Caco-2 (cell line): ENCODE results near the gene TMCC2. TPM values are rescaled to one million over a fixed set of nuclear protein-coding genes. Genes with fewer than 3 reads are reported as not detected.

Source experiments
- BruUV-seq: library from RNA; stranded (reverse); fragments of 400-500 nt; replicated peaks from 2 replicates; lab custom pipeline; 2021; lab: Mats Ljungman, UMichigan
- CTCF ChIA-PET: fragments of 300-600 bp; sonication (Branson Sonifier 250); formaldehyde crosslinking; loops from one replicate; lab custom pipeline; 2022; ENCODE audit warnings: antibody characterized with exemption; lab: Charles Lee
- POLR2A ChIA-PET: fragments of 300-600 bp; sonication (Branson Sonifier 250); formaldehyde crosslinking; loops from one replicate; lab custom pipeline; 2022; ENCODE audit warnings: antibody characterized with exemption; lab: Charles Lee
- DNase-seq, 2 experiments: peaks; one replicate each; pipeline versions ENCODE4 v3.0.0 to v3.0.0-alpha.2; 2020 to 2022
- H3K27me3 ChIP-seq: replicated peaks from 2 replicates; pipeline ENCODE4 v1.6.0; 2011; ENCODE audit warnings: low read length; ENCODE audit not compliant: control insufficient read depth, insufficient read depth
- H3K36me3 ChIP-seq: 2 replicates; pipeline ENCODE4 v1.5.1; 2011; ENCODE audit warnings: low read length; ENCODE audit not compliant: control insufficient read depth, insufficient read depth
- H3K4me1 ChIP-seq: fragments of 250-450 bp; sonication (Bioruptor Pico); 2 replicates; pipeline ENCODE4 v1.5.1; 2020; ENCODE audit warnings: mild to moderate bottlenecking
- H3K4me3 ChIP-seq: 2 replicates; pipeline ENCODE4 v1.5.1; 2011; ENCODE audit warnings: low read depth, mild to moderate bottlenecking, control low read depth, low read length
- H3K9me3 ChIP-seq: fragments of 250-450 bp; sonication (Bioruptor Pico); 2 replicates; pipeline ENCODE4 v1.5.1; 2020; ENCODE audit warnings: mild to moderate bottlenecking, moderate library complexity
- H3K27ac Mint-ChIP-seq: one replicate; pipeline ENCODE4 v1.8.0; 2022; ENCODE audit warnings: mixed read lengths; ENCODE audit not compliant: unreplicated experiment
- H3K27me3 Mint-ChIP-seq: one replicate; pipeline ENCODE4 v1.8.0; 2022; ENCODE audit warnings: mixed read lengths; ENCODE audit not compliant: insufficient read depth, unreplicated experiment
- H3K36me3 Mint-ChIP-seq: one replicate; pipeline ENCODE4 v1.8.0; 2022; ENCODE audit warnings: mild to moderate bottlenecking, mixed read lengths; ENCODE audit not compliant: insufficient read depth, unreplicated experiment
- H3K4me1 Mint-ChIP-seq: one replicate; pipeline ENCODE4 v1.8.0; 2022; ENCODE audit warnings: low read depth, mixed read lengths; ENCODE audit not compliant: unreplicated experiment
- H3K4me3 Mint-ChIP-seq: one replicate; pipeline ENCODE4 v1.8.0; 2022; ENCODE audit warnings: mild to moderate bottlenecking, moderate library complexity, mixed read lengths; ENCODE audit not compliant: unreplicated experiment
- H3K9me3 Mint-ChIP-seq: one replicate; pipeline ENCODE4 v1.8.0; 2022; ENCODE audit warnings: mixed read lengths; ENCODE audit not compliant: unreplicated experiment
- intact Hi-C: fragments of 100-400 bp; cut with micrococcal nuclease; formaldehyde crosslinking; loops from one replicate; pipeline ENCODE4 v1.10.0; 2022; ENCODE audit not compliant: unreplicated experiment
- total RNA-seq: library from RNA; stranded (reverse); gene quantifications from 2 replicates; pipeline ENCODE4 v1.2.3, GENCODE V29; 2022
- TF ChIP-seq, protein P1 (sequence below), 2 experiments: fragments of 200-600 bp in 1 of 2; IDR thresholded peaks; 1 replicate in 1 of 2; 2 replicates in 1 of 2; pipeline versions ENCODE4 v1.5.1 to v1.8.0; 2011 to 2022; ENCODE audit warnings: antibody characterized with exemption in 1 of 2, control low read depth in 1 of 2, inconsistent platforms in 1 of 2, low read depth in 1 of 2, low read length in 1 of 2, mild to moderate bottlenecking in 1 of 2, moderate library complexity in 1 of 2; ENCODE audit not compliant: insufficient read depth in 1 of 2, severe bottlenecking in 1 of 2, unreplicated experiment in 1 of 2

Gene TMCC2
- total RNA-seq, 1 experiment from 2014 or later: 0.91 TPM

DNA sequence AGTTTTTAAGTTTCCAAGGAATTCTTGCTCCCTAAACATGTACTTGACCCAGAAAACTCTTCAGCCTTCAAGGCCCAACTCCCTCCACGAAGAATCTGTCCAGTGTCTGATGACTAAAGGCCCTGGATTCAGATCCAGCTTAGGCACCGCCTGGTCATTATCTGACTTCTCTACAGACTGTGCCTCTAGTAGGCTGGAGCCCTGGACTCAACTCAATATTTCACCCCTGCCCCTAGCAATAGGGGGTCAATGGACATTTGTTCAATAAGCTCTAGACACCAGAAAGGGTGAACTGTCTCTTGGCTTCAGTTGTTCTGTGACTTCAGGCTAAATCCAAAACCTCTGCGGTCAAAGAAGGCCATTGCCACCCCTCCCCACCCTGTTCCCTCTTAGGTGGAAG is 59.3 kb downstream of the TMCC2 start:
- no peaks in the 10 kb centered on the region for H3K9me3 ChIP-seq
- no peaks in the 10 kb centered on the region for H3K36me3 Mint-ChIP-seq
- H3K4me1 Mint-ChIP-seq: peaks cover 41% of the 10 kb centered on the region
- H3K36me3 ChIP-seq: no peaks in the 10 kb centered on the region
- ChIA-PET POLR2A (interaction anchor here (1.1 kb wide), 1 partner anchor 35 kb away, joined by 3 read pairs; no protein-coding TSS in a partner anchor), CTCF (no interaction called here)
- BruUV-seq: no TSS peak
- no peaks in the 10 kb centered on the region for H3K27me3 ChIP-seq
- H3K27ac Mint-ChIP-seq: peak overlapping the region; percentile 33
- TF ChIP-seq, protein P1, sequence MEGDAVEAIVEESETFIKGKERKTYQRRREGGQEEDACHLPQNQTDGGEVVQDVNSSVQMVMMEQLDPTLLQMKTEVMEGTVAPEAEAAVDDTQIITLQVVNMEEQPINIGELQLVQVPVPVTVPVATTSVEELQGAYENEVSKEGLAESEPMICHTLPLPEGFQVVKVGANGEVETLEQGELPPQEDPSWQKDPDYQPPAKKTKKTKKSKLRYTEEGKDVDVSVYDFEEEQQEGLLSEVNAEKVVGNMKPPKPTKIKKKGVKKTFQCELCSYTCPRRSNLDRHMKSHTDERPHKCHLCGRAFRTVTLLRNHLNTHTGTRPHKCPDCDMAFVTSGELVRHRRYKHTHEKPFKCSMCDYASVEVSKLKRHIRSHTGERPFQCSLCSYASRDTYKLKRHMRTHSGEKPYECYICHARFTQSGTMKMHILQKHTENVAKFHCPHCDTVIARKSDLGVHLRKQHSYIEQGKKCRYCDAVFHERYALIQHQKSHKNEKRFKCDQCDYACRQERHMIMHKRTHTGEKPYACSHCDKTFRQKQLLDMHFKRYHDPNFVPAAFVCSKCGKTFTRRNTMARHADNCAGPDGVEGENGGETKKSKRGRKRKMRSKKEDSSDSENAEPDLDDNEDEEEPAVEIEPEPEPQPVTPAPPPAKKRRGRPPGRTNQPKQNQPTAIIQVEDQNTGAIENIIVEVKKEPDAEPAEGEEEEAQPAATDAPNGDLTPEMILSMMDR (IDR thresholded peaks at IDR 0.05; ENCODE audit: insufficient read depth in 1 of 2, low read depth in 1 of 2, low read length in 1 of 2, severe bottlenecking in 1 of 2, unreplicated experiment in 1 of 2): no peak
- no peak overlapping the region for H3K4me3 Mint-ChIP-seq
- no peaks in the 10 kb centered on the region for H3K9me3 Mint-ChIP-seq
- H3K4me1 ChIP-seq: peaks cover 43% of the 10 kb centered on the region
- H3K4me3 ChIP-seq: no peak overlapping the region
- intact Hi-C loops: no loop called here
- DNase-seq: no peak
- H3K27me3 Mint-ChIP-seq: no peaks in the 10 kb centered on the region

DNA sequence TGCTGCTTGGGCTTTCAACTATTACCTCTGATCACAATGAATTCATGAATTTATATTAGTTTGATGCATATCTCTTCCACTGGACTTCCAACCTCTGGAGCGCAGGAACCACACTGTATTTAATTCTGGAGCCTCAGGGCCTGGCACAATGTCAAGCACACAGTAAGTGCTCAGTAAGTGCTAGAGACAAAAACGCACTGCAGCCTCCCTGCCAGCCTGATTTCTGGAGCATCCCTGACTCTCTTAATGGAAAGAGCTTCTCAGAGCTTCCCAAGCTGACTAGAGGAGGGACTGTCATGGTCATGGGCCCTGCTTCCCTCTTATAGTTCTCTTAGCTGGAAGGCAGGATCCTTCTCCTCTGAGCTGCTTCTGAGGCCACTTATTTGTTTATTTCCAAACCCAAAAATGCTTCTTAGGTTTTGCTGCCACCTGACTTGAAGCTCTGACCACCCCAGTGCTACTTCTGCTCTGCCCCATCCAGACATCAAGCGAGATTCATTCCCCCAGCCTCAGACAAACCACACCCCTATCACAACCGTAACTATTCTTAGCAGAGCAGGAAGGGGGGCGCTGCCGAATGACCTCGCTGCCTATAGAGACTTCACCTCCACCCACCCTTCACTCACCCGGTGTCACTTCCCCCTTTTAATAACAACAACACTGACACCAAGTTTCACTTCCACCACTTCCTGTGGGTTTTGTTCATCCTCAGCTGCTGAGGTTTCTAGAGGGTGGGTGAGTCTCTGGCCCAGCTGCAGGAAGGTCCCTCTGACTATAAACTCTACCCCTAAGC is 60.2 kb downstream of the TMCC2 start:
- no peaks in the 10 kb centered on the region for H3K27me3 Mint-ChIP-seq
- H3K27ac Mint-ChIP-seq: peak overlapping the region; percentile 33
- no peak overlapping the region for H3K4me3 Mint-ChIP-seq
- no peaks in the 10 kb centered on the region for H3K27me3 ChIP-seq
- DNase-seq: no peak
- peaks cover 51% of the 10 kb centered on the region for H3K4me1 ChIP-seq
- peaks cover 46% of the 10 kb centered on the region for H3K4me1 Mint-ChIP-seq
- H3K36me3 Mint-ChIP-seq: no peaks in the 10 kb centered on the region
- H3K9me3 ChIP-seq: no peaks in the 10 kb centered on the region
- TF ChIP-seq, protein P1 (IDR thresholded peaks at IDR 0.05; ENCODE audit: insufficient read depth in 1 of 2, low read depth in 1 of 2, low read length in 1 of 2, severe bottlenecking in 1 of 2, unreplicated experiment in 1 of 2): no peak
- ChIA-PET CTCF (no interaction called here), POLR2A (interaction anchor here (0.7 to 1.1 kb wide), 2 partner anchors 34 to 1745 kb away, joined by 3 to 5 read pairs; partner anchors contain the start of gene C1orf116)
- H3K4me3 ChIP-seq: no peak overlapping the region
- no peaks in the 10 kb centered on the region for H3K36me3 ChIP-seq
- intact Hi-C loops: no loop called here
- H3K9me3 Mint-ChIP-seq: no peaks in the 10 kb centered on the region
- no TSS peak for BruUV-seq

DNA sequence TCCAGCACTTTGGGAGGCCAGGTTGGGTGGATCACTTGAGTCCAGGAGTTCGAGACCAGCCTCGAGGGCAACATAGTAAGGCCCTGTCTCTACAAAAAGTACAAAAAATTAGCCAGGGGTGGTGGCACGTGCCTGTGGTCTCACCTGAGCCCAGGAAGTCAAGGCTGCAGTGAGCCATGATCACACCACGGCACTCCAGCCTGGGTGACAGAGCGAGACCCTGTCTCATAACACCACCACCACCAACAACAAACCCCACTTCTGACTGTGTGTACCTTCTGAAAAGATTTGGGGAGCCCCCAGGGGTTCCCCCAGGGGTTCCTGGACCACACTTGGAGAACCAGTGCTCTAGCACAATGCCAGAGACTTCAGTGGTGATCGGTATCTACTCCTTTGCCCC is 63.9 kb downstream of the TMCC2 start:
- H3K27me3 Mint-ChIP-seq: no peaks in the 10 kb centered on the region
- peaks cover 47% of the 10 kb centered on the region for H3K4me1 Mint-ChIP-seq
- Histone ChIP-seq H3K4me1 (peaks cover 56% of the 10 kb centered on the region), H3K4me3 (no peak overlapping the region), H3K27me3 (no peaks in the 10 kb centered on the region), H3K36me3 (no peaks in the 10 kb centered on the region), H3K9me3 (no peaks in the 10 kb centered on the region)
- CTCF ChIA-PET: no interaction called here
- no peaks in the 10 kb centered on the region for H3K9me3 Mint-ChIP-seq
- TF ChIP-seq, protein P1 (IDR thresholded peaks at IDR 0.05; ENCODE audit: insufficient read depth in 1 of 2, low read depth in 1 of 2, low read length in 1 of 2, severe bottlenecking in 1 of 2, unreplicated experiment in 1 of 2): no peak
- DNase-seq: no peak
- H3K4me3 Mint-ChIP-seq: no peak overlapping the region
- peak overlapping the region; percentile 97 for H3K27ac Mint-ChIP-seq
- no TSS peak for BruUV-seq
- POLR2A ChIA-PET: no interaction called here
- intact Hi-C loops: no loop called here
- peaks cover 6% of the 10 kb centered on the region for H3K36me3 Mint-ChIP-seq
